Muscle of back (tissue), 13 donors: Measurements from ENCODE around the gene DDX3X. TPM values are rescaled to one million over a fixed set of nuclear protein-coding genes. Genes with fewer than 3 reads are reported as not detected.
"Not testable (repeated sequence)": the region's sequence is repeated elsewhere in the genome, so short reads cannot be mapped to it uniquely, and the experiment has no call there.

Experiments used
- DNase-seq, 3 donors: peaks; one replicate each; pipeline versions ENCODE4 v3.0.0 to v3.0.0-alpha.2; 2013
- long read RNA-seq, 9 donors: transcript quantifications; one replicate each; lab custom pipeline, GENCODE V29; 2026
- polyA plus RNA-seq, 10 donors: library from polyadenylated mRNA; unstranded; fragments of 120-200 nt; gene quantifications; one replicate each; pipeline ENCODE4 v1.2.1, GENCODE V29; 2013; ENCODE audit not compliant: insufficient read length in 10 of 10

DDX3X gene
- 100 to 1,000 TPM; 103 to 198 (median 146) TPM for polyA plus RNA-seq
- long read RNA-seq, donor 1, full-length matches to known transcripts = 18 of 18 reads
- long read RNA-seq, donor 1, partial matches to known transcripts = 0 of 18 reads
- long read RNA-seq, donor 1, other reads (novel, unspliced or antisense) = 0 of 18 reads
- long read RNA-seq, donor 2, full-length matches to known transcripts = 4 of 4 reads
- long read RNA-seq, donor 2, partial matches to known transcripts = 0 of 4 reads
- long read RNA-seq, donor 2, other reads (novel, unspliced or antisense) = 0 of 4 reads
- long read RNA-seq, donor 3 = 0 reads
- long read RNA-seq, donor 4, full-length matches to known transcripts = 6 of 6 reads
- long read RNA-seq, donor 4, partial matches to known transcripts = 0 of 6 reads
- long read RNA-seq, donor 4, other reads (novel, unspliced or antisense) = 0 of 6 reads
- long read RNA-seq, donor 5, full-length matches to known transcripts = 11 of 11 reads
- long read RNA-seq, donor 5, partial matches to known transcripts = 0 of 11 reads
- long read RNA-seq, donor 5, other reads (novel, unspliced or antisense) = 0 of 11 reads
- long read RNA-seq, donor 6, full-length matches to known transcripts = 9 of 9 reads
- long read RNA-seq, donor 6, partial matches to known transcripts = 0 of 9 reads
- long read RNA-seq, donor 6, other reads (novel, unspliced or antisense) = 0 of 9 reads
- long read RNA-seq, donor 7, full-length matches to known transcripts = 10 of 15 reads
- long read RNA-seq, donor 7, partial matches to known transcripts = 5 of 15 reads
- long read RNA-seq, donor 7, other reads (novel, unspliced or antisense) = 0 of 15 reads
- long read RNA-seq, donor 8, full-length matches to known transcripts = 5 of 5 reads
- long read RNA-seq, donor 8, partial matches to known transcripts = 0 of 5 reads
- long read RNA-seq, donor 8, other reads (novel, unspliced or antisense) = 0 of 5 reads
- long read RNA-seq, donor 9, full-length matches to known transcripts = 3 of 3 reads
- long read RNA-seq, donor 9, partial matches to known transcripts = 0 of 3 reads
- long read RNA-seq, donor 9, other reads (novel, unspliced or antisense) = 0 of 3 reads

GRCh38 chrX:41333744-41334362 is at the start of gene DDX3X:
Gene DDX3X (plus strand): TSS chrX:41334162. CDS start chrX:41334253, 91 bp downstream.
- DNase-seq = peak; percentile 85 to 97 (median 96)

GRCh38 chrX:41285928-41286327 is 48.0 kb upstream of the DDX3X start:
- not testable (repeated sequence) for DNase-seq

- no peak for DNase-seq
Observed at GRCh38 chrX:41288641-41289040, 45.3 kb upstream of the DDX3X start.

- DNase-seq = no peak
Observed at GRCh38 chrX:41289095-41289494, 44.9 kb upstream of the DDX3X start.

- DNase-seq = no peak
Observed at GRCh38 chrX:41291309-41291708, 42.7 kb upstream of the DDX3X start.

- DNase-seq = no peak
Observed at GRCh38 chrX:41293269-41293668, 40.7 kb upstream of the DDX3X start.

- DNase-seq = no peak
Observed at GRCh38 chrX:41300758-41301437, 33.1 kb upstream of the DDX3X start.

- no peak for DNase-seq
Observed at GRCh38 chrX:41301438-41301824, 32.5 kb upstream of the DDX3X start.

GRCh38 chrX:41302370-41302769 is 31.6 kb upstream of the DDX3X start:
- DNase-seq = no peak

GRCh38 chrX:41303013-41303412 is 30.9 kb upstream of the DDX3X start:
- no peak for DNase-seq

GRCh38 chrX:41304178-41304577 is 29.8 kb upstream of the DDX3X start:
- DNase-seq = no peak

- DNase-seq = peak in 1 of 3 donors; percentile 11
Observed at GRCh38 chrX:41308884-41309647, 24.9 kb upstream of the DDX3X start.

- DNase-seq = no peak
Observed at GRCh38 chrX:41312786-41313185, 21.2 kb upstream of the DDX3X start.

GRCh38 chrX:41313419-41313818 is 20.5 kb upstream of the DDX3X start:
- peak in 1 of 3 donors; percentile 21 for DNase-seq

GRCh38 chrX:41314204-41314603 is 19.8 kb upstream of the DDX3X start:
- no peak for DNase-seq

- DNase-seq = no peak
Observed at GRCh38 chrX:41314881-41315280, 19.1 kb upstream of the DDX3X start.

- not testable (repeated sequence) for DNase-seq
Observed at GRCh38 chrX:41316266-41316665, 17.7 kb upstream of the DDX3X start.

GRCh38 chrX:41317477-41318208 is 16.3 kb upstream of the DDX3X start:
- no peak for DNase-seq

- DNase-seq = no peak
Observed at GRCh38 chrX:41320393-41320792, 13.6 kb upstream of the DDX3X start.
